ENCODE data around the gene SMIM27.

Gene SMIM27

GRCh38 chr9:32558408-32558934 is 6.3 kb downstream of the SMIM27 start:
- no peak for DNase-seq (ENCODE audit: low read depth)

GRCh38 chr9:32565967-32566366 is 13.8 kb downstream of the SMIM27 start:
- no peak for DNase-seq (ENCODE audit: low read depth)

GRCh38 chr9:32566770-32567169 is 14.6 kb downstream of the SMIM27 start:
- DNase-seq (ENCODE audit: low read depth) = no peak

- no peak for DNase-seq (ENCODE audit: low read depth)
These were observed 18.1 kb downstream of the SMIM27 start for GRCh38 chr9:32570262-32570661.

GRCh38 chr9:32571969-32572899 is 20.1 kb downstream of the SMIM27 start:
- peak; percentile 65 for DNase-seq (ENCODE audit: low read depth)

- peak; percentile 92 for DNase-seq (ENCODE audit: low read depth)
These were observed 20.9 kb downstream of the SMIM27 start, which contains the start of gene NDUFB6 for GRCh38 chr9:32572900-32573523. Gene NDUFB6, minus strand, starts transcription at chr9:32573159. Its CDS starts 99 bp downstream, at chr9:32573060.

GRCh38 chr9:32573821-32574220 is 21.7 kb downstream of the SMIM27 start:
- DNase-seq (ENCODE audit: low read depth) = no peak

- no peak for DNase-seq (ENCODE audit: low read depth)
These were observed 22.7 kb downstream of the SMIM27 start for GRCh38 chr9:32574858-32575257.

GRCh38 chr9:32577316-32577715 is 25.2 kb downstream of the SMIM27 start:
- DNase-seq (ENCODE audit: low read depth) = no peak

GRCh38 chr9:32578976-32579375 is 26.8 kb downstream of the SMIM27 start:
- DNase-seq (ENCODE audit: low read depth) = no peak

- DNase-seq (ENCODE audit: low read depth) = peak; percentile 69
These were observed 27.7 kb downstream of the SMIM27 start for GRCh38 chr9:32579706-32580331.

- no peak for DNase-seq (ENCODE audit: low read depth)
These were observed 28.6 kb downstream of the SMIM27 start for GRCh38 chr9:32580631-32581300.

- no peak for DNase-seq (ENCODE audit: low read depth)
These were observed 29.5 kb downstream of the SMIM27 start for GRCh38 chr9:32581512-32582143.

GRCh38 chr9:32584784-32585183 is 32.7 kb downstream of the SMIM27 start:
- DNase-seq (ENCODE audit: low read depth) = no peak

- no peak for DNase-seq (ENCODE audit: low read depth)
These were observed 35.8 kb downstream of the SMIM27 start for GRCh38 chr9:32587901-32588300.

GRCh38 chr9:32589083-32589723 is 37.1 kb downstream of the SMIM27 start:
- no peak for DNase-seq (ENCODE audit: low read depth)

GRCh38 chr9:32590476-32590875 is 38.3 kb downstream of the SMIM27 start:
- no peak for DNase-seq (ENCODE audit: low read depth)

- no peak for DNase-seq (ENCODE audit: low read depth)
These were observed 38.8 kb downstream of the SMIM27 start for GRCh38 chr9:32590898-32591297.

- no peak for DNase-seq (ENCODE audit: low read depth)
These were observed 44.2 kb downstream of the SMIM27 start for GRCh38 chr9:32596096-32596865.

- no peak for DNase-seq (ENCODE audit: low read depth)
These were observed 44.8 kb downstream of the SMIM27 start for GRCh38 chr9:32596936-32597335.

Data from activated gamma-delta T cell treated with anti-CD3 and anti-CD28 coated beads, Interleukin-2, amount 50 U/mL, for 16 hours (primary cell).